HepG2 (cell line): ENCODE results near the gene TOR4A. TPM values are rescaled to one million over a fixed set of nuclear protein-coding genes. Genes with fewer than 3 reads are reported as not detected.

Source experiments
- CBX2 ChIP-seq, 2 experiments: fragments of 200-600 bp in 1 of 2; sonication (generic); formaldehyde crosslinking in 1 of 2; IDR thresholded peaks; 2 replicates each; pipeline versions ENCODE4 v1.7.0 to v1.8.1; 2018 to 2022; ENCODE audit warnings: low read depth in 2 of 2, low read length in 1 of 2, mild to moderate bottlenecking in 1 of 2, missing genetic modification reagents in 1 of 2
- EED ChIP-seq: sonication (generic); formaldehyde crosslinking; IDR thresholded peaks from 2 replicates; pipeline ENCODE4 v1.5.0; 2020; ENCODE audit warnings: mild to moderate bottlenecking, missing genetic modification reagents
- ETV6 ChIP-seq: sonication (generic); formaldehyde crosslinking; conservative IDR thresholded peaks from 2 replicates; pipeline ENCODE4 v1.4.0; 2020; ENCODE audit warnings: missing genetic modification reagents
- FOSL1 ChIP-seq: sonication (generic); formaldehyde crosslinking; IDR thresholded peaks from 2 replicates; pipeline ENCODE4 v1.9.0; 2021; ENCODE audit warnings: missing genetic modification reagents, borderline replicate concordance
- GZF1 ChIP-seq: sonication (generic); formaldehyde crosslinking; IDR thresholded peaks from 2 replicates; pipeline ENCODE4 v1.5.1; 2020; ENCODE audit warnings: mild to moderate bottlenecking, missing genetic modification reagents
- MXI1 ChIP-seq: IDR thresholded peaks from 3 replicates; pipeline ENCODE4 v1.6.1; 2012; ENCODE audit warnings: low read depth, low read length, inconsistent platforms, borderline replicate concordance
- NR3C1 ChIP-seq: sonication (generic); formaldehyde crosslinking; IDR thresholded peaks from 2 replicates; pipeline ENCODE4 v1.4.0; 2020; ENCODE audit warnings: missing genetic modification reagents
- SYNCRIP ChIP-seq: fragments of 200-400 bp; formaldehyde crosslinking; IDR thresholded peaks from 2 replicates; pipeline ENCODE4 v1.6.1; 2018; ENCODE audit warnings: mild to moderate bottlenecking, low read depth, low read length; ENCODE audit not compliant: insufficient read depth
- YY1 ChIP-seq: IDR thresholded peaks from 2 replicates; pipeline ENCODE4 v1.6.1; 2011; ENCODE audit warnings: low read length, low read depth, moderate library complexity, mild to moderate bottlenecking; ENCODE audit not compliant: insufficient read depth, insufficient replicate concordance
- ZBTB7A ChIP-seq: sonication (generic); formaldehyde crosslinking; IDR thresholded peaks from 2 replicates; pipeline ENCODE4 v1.8.0; 2022; ENCODE audit warnings: mild to moderate bottlenecking, missing genetic modification reagents
- ZFP36 ChIP-seq: fragments of 150-350 bp; IDR thresholded peaks from 2 replicates; pipeline ENCODE4 v1.6.1; 2018; ENCODE audit warnings: borderline replicate concordance, low read length, low read depth; ENCODE audit not compliant: partially characterized antibody
- ZIK1 ChIP-seq: sonication (generic); formaldehyde crosslinking; IDR thresholded peaks from 2 replicates; pipeline ENCODE4 v1.5.0; 2020; ENCODE audit warnings: mild to moderate bottlenecking, low read depth, missing genetic modification reagents, borderline replicate concordance
- ZNF230 ChIP-seq: sonication (generic); formaldehyde crosslinking; IDR thresholded peaks from 2 replicates; pipeline ENCODE4 v1.4.0; 2020; ENCODE audit warnings: mild to moderate bottlenecking, missing genetic modification reagents
- ZNF253 ChIP-seq: sonication (generic); formaldehyde crosslinking; IDR thresholded peaks from 2 replicates; pipeline ENCODE4 v1.8.0; 2022; ENCODE audit warnings: mild to moderate bottlenecking, missing genetic modification reagents, borderline replicate concordance
- ZNF550 ChIP-seq: sonication (generic); formaldehyde crosslinking; IDR thresholded peaks from 2 replicates; pipeline ENCODE4 v1.4.0; 2020; ENCODE audit warnings: mild to moderate bottlenecking, missing genetic modification reagents, borderline replicate concordance
- polyA plus RNA-seq, 8 experiments: library from polyadenylated mRNA; depleted of rRNA in 3 of 8; stranded (reverse) in 7 of 8; unstranded in 1 of 8; fragments of >200 nt; fragmentation: Illumina TruSeq in 4 of 8; extraction: Trizol in 4 of 8; gene quantifications; 2 replicates each; pipeline versions ENCODE4 v1.2.1 to v1.2.3, GENCODE V29; 2011 to 2016; ENCODE audit warnings: low read depth in 4 of 8, missing spikeins in 1 of 8, mixed read lengths in 1 of 8; ENCODE audit not compliant: insufficient read depth in 1 of 8
- total RNA-seq, 5 experiments: library from RNA; depleted of rRNA; stranded (reverse); fragments of >200 nt; fragmentation: Illumina TruSeq; extraction: Trizol; gene quantifications; 2 replicates each; pipeline ENCODE4 v1.2.3, GENCODE V29; 2016; ENCODE audit warnings: low read depth in 1 of 5
- TF ChIP-seq, protein P1 (sequence below): sonication (generic); formaldehyde crosslinking; IDR thresholded peaks from 2 replicates; pipeline ENCODE4 v1.4.0; 2020; ENCODE audit warnings: missing genetic modification reagents, borderline replicate concordance
- TF ChIP-seq, protein P2 (sequence below): sonication (generic); formaldehyde crosslinking; IDR thresholded peaks from 2 replicates; pipeline ENCODE4 v1.8.1; 2023; ENCODE audit warnings: mild to moderate bottlenecking, inconsistent platforms, moderate library complexity, missing genetic modification reagents, borderline replicate concordance
- TF ChIP-seq, protein P3 (sequence below): IDR thresholded peaks from 2 replicates; pipeline ENCODE4 v1.6.1; 2016; ENCODE audit warnings: missing genetic modification reagents, missing compliant biosample characterization
- TF ChIP-seq, protein P4 (sequence below): sonication (generic); formaldehyde crosslinking; IDR thresholded peaks from 2 replicates; pipeline ENCODE4 v1.5.0; 2020; ENCODE audit warnings: mild to moderate bottlenecking, missing genetic modification reagents
- TF ChIP-seq, protein P5 (sequence below): sonication (generic); formaldehyde crosslinking; conservative IDR thresholded peaks from 2 replicates; pipeline ENCODE4 v1.4.0; 2020; ENCODE audit warnings: missing genetic modification reagents

The TOR4A gene
- total and polyA plus RNA-seq, 2 of the 13 experiments (the other 11 are each of a cell fraction or from before 2014, with no cell fraction given): 11.1 to 14.2 TPM

DNA sequence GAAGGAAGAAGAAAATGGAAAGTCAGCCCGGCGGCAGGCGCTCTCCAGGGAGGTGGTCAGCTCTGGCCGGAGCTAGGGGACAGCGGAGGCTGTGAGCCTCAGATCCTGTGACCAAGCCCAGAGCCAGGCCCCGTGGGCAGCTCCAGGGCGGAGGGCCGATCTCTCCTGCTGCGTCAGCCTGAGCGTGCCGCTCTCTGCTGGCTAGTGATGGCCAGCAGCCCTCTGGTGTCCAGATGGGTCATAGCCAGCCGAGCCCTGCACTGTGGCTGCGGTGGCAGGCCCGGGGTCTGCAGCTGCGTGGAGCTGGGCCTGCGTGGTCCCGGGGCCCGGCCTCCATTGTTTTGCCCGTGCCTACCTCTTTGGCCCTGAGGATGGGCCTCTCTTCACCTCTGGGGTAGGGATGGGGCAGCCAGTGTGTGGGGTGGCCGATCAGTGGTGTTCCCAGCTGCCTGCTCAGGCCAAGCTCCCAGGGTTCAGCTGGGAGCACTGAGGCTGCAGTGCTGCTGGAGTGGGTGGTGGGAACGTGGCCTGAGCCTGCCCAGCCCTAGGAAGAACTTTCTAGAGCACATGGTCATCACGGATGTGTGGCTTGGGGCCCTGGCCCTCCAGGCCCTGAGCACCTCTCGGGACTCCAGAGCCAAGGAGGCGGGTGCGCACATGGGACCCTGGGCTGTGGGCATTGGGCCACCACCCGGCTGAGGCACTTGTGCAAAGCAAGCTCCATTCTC lies 41.6 kb downstream of the TOR4A start (continued):
- TF ChIP-seq, protein P1, sequence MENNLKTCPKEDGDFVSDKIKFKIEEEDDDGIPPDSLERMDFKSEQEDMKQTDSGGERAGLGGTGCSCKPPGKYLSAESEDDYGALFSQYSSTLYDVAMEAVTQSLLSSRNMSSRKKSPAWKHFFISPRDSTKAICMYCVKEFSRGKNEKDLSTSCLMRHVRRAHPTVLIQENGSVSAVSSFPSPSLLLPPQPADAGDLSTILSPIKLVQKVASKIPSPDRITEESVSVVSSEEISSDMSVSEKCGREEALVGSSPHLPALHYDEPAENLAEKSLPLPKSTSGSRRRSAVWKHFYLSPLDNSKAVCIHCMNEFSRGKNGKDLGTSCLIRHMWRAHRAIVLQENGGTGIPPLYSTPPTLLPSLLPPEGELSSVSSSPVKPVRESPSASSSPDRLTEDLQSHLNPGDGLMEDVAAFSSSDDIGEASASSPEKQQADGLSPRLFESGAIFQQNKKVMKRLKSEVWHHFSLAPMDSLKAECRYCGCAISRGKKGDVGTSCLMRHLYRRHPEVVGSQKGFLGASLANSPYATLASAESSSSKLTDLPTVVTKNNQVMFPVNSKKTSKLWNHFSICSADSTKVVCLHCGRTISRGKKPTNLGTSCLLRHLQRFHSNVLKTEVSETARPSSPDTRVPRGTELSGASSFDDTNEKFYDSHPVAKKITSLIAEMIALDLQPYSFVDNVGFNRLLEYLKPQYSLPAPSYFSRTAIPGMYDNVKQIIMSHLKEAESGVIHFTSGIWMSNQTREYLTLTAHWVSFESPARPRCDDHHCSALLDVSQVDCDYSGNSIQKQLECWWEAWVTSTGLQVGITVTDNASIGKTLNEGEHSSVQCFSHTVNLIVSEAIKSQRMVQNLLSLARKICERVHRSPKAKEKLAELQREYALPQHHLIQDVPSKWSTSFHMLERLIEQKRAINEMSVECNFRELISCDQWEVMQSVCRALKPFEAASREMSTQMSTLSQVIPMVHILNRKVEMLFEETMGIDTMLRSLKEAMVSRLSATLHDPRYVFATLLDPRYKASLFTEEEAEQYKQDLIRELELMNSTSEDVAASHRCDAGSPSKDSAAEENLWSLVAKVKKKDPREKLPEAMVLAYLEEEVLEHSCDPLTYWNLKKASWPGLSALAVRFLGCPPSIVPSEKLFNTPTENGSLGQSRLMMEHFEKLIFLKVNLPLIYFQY (CRISPR knock-in tag): 0 out of 2 replicates have a peak, but pooled peaks have one; percentile 27
- TF ChIP-seq, protein P2, sequence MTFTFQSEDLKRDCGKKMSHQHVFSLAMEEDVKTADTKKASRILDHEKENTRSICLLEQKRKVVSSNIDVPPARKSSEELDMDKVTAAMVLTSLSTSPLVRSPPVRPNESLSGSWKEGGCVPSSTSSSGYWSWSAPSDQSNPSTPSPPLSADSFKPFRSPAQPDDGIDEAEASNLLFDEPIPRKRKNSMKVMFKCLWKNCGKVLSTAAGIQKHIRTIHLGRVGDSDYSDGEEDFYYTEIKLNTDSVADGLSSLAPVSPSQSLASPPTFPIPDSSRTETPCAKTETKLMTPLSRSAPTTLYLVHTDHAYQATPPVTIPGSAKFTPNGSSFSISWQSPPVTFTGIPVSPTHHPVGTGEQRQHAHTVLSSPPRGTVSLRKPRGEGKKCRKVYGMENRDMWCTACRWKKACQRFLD (CRISPR knock-in tag): no peak
- no peak for TF ChIP-seq SYNCRIP
- no peak for TF ChIP-seq ETV6 (CRISPR knock-in tag)
- TF ChIP-seq MXI1: no peak
- no peak for TF ChIP-seq FOSL1
- TF ChIP-seq EED (CRISPR knock-in tag): no peak
- TF ChIP-seq ZFP36: no peak
- no peak for TF ChIP-seq ZNF253 (CRISPR knock-in tag)
- TF ChIP-seq NR3C1 (CRISPR knock-in tag): no peak
- TF ChIP-seq, protein P3, sequence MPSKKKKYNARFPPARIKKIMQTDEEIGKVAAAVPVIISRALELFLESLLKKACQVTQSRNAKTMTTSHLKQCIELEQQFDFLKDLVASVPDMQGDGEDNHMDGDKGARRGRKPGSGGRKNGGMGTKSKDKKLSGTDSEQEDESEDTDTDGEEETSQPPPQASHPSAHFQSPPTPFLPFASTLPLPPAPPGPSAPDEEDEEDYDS: no peak
- TF ChIP-seq CBX2 (IDR thresholded peaks at IDR 0.05; ENCODE audit: low read depth, low read length): no peak
- TF ChIP-seq CBX2 (CRISPR knock-in tag; IDR thresholded peaks at IDR 0.05; ENCODE audit: low read depth): no peak
- TF ChIP-seq ZIK1: no peak
- TF ChIP-seq, protein P4, sequence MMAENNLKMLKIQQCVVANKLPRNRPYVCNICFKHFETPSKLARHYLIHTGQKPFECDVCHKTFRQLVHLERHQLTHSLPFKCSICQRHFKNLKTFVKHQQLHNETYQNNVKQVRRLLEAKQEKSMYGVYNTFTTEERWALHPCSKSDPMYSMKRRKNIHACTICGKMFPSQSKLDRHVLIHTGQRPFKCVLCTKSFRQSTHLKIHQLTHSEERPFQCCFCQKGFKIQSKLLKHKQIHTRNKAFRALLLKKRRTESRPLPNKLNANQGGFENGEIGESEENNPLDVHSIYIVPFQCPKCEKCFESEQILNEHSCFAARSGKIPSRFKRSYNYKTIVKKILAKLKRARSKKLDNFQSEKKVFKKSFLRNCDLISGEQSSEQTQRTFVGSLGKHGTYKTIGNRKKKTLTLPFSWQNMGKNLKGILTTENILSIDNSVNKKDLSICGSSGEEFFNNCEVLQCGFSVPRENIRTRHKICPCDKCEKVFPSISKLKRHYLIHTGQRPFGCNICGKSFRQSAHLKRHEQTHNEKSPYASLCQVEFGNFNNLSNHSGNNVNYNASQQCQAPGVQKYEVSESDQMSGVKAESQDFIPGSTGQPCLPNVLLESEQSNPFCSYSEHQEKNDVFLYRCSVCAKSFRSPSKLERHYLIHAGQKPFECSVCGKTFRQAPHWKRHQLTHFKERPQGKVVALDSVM (CRISPR knock-in tag): 0 out of 2 replicates have a peak, but pooled peaks have one; percentile 36
- TF ChIP-seq ZNF550: no peak
- TF ChIP-seq YY1: no peak
- TF ChIP-seq, protein P5, sequence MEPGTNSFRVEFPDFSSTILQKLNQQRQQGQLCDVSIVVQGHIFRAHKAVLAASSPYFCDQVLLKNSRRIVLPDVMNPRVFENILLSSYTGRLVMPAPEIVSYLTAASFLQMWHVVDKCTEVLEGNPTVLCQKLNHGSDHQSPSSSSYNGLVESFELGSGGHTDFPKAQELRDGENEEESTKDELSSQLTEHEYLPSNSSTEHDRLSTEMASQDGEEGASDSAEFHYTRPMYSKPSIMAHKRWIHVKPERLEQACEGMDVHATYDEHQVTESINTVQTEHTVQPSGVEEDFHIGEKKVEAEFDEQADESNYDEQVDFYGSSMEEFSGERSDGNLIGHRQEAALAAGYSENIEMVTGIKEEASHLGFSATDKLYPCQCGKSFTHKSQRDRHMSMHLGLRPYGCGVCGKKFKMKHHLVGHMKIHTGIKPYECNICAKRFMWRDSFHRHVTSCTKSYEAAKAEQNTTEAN (CRISPR knock-in tag): no peak
- TF ChIP-seq GZF1 (CRISPR knock-in tag): no peak
- TF ChIP-seq ZNF230 (CRISPR knock-in tag): no peak
- no peak for TF ChIP-seq ZBTB7A
